HG03460 (cell line): Measurements from ENCODE around the gene LRRC8A.
"Not testable (repeated sequence)": the region's sequence is repeated elsewhere in the genome, so short reads cannot be mapped to it uniquely, and the experiment has no call there.

Experiments
- ATAC-seq: cut with Tn5 transposase; IDR thresholded peaks from one replicate; pipeline ENCODE4 v1.9.1; 2021; ENCODE audit not compliant: unreplicated experiment

Gene LRRC8A

DNA sequence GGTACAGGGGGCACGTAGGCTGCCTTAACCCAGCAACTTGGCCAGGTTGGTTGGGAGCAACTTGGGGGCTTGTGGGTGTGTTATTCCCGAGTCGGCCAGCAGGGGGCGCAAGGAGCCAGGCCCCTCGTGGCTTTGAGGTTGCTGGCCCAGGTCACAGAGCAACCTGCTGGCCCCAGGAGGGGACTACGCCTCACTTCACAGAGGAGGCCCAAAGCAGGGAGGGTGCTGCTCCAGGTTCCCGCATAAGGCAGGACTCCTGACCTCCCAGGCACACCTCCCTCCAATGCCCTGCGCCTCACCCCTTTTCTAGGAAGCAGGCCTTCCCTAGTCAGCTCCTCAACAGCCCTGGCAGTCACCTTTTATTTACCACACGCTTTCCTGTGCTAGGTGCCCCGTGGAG, 18.3 kb upstream of the LRRC8A start:
- ATAC-seq: no peak

DNA sequence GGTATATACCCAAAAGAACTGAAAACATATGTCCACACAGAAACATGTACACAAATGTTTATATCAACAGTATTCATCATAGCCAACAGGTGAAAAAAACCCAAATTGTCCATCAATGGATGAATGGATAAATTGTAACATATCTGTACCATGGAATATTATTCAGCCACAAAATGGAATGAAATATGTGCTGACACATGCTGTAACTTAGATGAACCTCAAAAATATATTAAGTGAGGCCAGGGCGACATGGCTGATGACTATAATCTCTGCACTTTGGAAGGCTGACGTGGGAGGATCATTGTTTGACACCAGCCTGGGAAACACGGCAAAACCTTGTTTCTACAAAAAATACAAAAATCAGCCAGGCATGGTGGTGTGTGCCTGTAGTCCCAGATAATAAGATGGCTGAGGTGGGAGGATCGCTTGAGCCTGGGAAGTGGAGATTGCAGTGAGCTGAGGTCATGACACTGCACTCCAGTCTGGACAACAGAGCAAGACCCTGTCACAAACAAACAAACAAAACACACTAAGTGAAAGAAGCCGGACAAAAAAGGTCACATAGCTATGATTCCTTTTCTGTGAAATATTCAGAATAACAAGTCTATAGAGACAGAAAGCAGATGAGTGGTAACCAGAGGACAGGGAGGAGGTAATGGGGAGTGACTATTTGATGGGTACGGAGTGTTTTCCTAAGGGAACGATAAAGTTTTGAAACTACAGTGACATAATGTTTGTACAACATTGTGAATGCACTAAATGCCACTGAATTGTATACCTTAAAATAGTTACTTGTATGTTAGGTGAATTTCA, 11.6 kb upstream of the LRRC8A start:
- ATAC-seq: no peak

DNA sequence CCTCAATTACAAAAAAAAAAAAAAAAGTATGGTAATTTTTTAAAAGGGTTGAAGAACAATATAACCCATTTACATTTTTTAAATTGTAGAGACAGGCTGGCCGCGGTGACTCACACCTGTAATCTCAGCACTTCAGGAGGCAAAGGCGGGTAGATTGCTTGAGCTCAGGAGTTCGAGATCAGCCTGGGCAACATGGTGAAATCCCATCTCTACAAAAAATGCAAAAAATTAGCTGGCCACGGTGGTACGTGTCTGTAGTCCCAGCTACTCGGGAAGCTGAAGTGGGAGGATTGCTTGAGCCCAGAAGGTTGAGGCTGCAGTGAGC, 11.0 kb upstream of the LRRC8A start:
- ATAC-seq: not testable (repeated sequence)

DNA sequence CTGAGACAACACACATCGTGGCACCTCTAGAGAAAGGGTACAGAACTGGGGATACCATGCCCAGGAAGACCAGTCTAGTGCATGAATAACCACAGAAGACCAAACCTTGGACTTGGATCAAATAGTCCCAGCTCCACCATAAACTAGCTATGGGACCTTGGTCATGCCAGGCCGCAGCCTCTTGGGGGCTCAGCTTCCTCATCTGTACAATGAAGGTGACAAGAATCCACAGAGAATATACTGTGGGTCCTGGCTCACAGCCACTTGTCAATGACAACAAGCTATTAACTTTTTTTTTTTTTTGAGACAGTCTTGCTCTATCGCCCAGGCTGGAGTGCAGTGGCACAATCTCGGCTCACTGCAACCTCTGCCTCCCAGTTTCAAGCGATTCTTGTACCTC, 4.1 kb upstream of the LRRC8A start:
- no peak for ATAC-seq

DNA sequence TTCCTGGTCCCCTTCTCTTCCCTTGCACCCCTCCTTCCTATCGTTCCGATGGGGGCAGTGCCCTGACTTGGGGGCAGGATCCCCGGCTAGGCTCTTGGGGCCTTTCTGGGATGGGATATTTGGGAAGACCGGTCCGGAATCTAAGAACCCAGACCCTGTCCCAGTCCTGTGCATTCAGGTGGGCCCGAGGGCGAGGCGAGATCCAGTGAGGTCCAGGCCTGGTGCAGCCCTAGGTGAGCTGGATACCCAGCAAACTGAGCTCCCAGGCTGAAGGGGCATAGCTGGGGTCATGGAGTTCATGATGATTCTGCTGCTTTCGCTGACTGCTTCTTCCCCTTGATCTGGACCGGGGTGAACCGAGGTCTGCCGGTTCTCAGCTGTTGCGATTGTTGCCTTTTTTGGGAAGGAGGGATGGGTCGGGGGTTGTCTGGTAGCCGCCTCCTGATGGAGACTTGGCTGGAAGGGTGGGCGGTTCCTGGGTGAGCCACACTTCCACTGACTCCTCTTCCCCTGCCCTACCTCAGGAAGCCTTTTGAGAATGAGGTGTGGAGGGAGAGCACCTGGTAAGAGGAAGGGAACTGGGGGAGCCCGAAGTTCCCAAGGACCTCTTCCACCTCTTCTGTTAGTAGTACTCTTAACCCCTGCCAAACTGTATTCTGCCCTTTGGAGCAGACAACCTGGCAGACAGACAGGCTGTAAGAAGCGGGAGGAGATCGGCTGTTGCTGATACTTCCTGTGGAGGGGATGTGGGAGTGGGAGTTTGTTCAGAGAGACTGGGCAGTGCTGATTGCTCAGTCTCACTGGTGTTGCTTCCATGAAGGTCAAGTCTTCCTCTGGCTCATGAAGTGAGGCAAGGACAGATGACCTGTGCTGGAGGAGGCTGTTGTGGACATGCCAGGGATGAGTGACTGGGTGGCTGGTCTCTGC, 1.0 kb downstream of the LRRC8A start:
- no peak for ATAC-seq

DNA sequence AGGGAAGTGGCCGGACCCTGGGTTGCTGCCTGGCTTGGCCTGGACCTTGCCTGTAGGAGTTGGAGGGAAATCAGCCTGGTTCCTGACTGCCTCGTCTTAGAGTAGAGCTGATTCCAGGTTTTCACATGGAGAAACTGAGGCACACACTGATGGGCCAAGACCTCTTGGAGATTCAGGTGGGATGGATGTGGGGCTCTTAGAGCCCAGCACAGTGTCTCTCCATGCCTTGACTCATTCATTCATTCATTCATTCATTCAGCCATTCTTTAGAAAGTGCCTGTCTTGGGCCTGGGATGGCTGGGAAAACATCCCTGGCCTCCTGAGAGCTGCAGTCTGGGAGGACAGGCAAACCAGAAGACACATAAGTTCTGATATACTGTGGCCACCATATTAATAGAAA, 2.2 kb downstream of the LRRC8A start:
- ATAC-seq: no peak

DNA sequence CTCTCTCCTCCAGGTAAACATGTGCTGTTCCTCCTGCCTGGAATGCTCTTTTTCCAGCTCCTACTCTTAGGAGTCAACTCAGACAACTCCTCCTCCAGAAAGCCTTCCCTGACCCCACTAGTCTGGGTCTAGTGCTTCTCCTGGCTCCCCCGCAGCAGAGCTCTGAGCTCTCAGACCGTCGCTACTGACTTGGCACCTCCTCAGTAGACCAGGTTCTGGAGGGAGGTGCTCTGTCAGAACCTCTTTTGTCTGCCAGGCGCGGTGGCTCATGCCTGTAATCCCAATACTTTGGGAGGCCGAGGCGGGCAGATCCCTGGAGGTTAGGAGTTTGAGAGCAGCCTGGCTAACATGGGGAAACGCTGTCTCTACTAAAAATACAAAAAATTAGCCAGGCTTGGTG, 3.4 kb downstream of the LRRC8A start:
- no peak for ATAC-seq

DNA sequence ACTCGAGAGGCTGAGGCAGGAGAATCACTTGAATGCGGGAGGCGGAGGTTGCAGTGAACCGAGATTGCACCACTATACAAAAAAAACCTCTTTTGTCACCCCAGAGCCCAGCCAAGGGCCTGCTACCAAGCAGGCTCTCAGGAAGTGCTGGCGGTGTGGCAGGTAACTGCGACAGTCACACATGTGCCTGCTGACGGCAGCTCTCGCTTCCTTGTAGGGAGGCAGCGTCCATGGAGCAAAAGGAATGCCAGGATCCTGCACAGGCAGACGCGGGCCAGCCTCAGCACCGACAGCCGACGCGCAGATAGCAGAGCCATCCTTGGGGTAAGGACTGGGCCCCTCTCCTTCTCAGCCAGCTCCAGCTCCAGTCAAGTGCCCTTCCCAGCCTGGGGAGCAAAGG, 3.9 kb downstream of the LRRC8A start:
- ATAC-seq: no peak

DNA sequence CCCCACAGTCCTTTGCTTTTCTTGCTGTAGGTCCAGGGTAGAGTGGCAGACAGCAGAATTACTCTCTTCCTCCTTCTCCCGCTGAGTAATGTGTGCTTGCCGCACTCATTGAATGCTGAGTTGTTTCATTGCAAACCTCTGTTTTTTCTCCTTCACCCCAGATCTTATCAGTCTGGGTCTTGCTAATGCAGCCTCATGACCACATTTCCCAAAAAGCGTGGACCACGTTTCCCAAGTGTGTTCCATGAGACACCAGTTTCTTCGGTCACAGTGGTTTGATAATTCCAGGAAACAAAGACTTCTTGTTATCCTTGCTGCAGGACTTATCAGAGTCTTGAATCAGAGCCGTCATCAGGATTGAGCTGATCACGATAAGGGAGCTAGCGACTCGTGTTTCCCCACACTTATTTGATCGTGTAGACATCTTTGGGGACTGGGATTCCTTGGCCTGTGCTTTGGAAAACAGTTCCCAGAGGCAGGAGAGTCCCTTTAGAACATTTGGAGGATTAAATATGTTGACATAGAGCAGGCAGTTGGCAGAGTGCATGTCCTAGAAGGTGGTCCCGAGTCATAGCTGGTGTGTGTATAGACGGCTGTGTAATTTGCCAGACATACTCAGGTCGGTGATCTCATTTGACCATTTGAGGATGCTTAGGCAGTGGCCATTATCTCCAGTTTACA, 4.4 kb downstream of the LRRC8A start:
- no peak for ATAC-seq

DNA sequence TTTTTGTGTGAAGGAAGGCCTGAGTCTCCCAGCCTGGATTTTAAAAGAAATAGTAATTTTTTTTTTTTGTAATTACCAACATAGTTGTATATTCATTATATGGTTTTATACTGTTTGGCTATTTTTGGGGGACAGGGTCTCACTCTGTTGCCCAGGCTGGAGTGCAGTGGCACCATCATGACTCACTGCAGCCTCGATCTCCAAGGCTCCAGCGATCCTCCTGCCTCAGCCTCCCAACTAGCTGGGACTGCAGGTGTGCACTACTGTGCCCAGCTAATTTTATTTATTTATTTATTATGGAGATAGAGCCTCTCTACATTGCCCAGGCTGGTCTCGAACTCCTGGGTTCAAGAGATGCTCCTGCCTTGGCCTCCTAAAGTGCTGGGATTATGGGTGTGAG, 5.1 kb downstream of the LRRC8A start:
- no peak for ATAC-seq

DNA sequence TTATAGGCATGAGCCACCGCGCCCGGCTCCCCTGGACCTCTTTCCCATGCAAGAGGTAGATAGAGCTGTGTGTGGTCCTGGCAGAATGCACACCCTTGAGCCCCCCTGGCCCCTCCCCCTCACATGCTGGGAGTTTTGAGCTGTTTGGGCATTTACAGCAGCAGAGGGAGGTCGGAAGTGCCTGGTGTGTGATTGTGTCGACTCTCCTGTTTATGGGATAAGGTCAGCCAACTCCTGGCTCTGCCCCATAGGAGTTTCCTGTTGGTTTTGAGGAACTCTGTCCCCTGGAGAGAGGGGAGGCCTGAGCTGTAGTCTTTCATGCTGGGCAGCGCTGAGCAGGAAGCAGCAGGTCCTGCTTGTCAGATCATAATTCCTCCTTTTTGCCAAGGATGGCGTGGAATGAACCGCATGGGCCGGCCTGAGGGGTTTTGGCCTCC, 6.0 kb downstream of the LRRC8A start:
- no peak for ATAC-seq

DNA sequence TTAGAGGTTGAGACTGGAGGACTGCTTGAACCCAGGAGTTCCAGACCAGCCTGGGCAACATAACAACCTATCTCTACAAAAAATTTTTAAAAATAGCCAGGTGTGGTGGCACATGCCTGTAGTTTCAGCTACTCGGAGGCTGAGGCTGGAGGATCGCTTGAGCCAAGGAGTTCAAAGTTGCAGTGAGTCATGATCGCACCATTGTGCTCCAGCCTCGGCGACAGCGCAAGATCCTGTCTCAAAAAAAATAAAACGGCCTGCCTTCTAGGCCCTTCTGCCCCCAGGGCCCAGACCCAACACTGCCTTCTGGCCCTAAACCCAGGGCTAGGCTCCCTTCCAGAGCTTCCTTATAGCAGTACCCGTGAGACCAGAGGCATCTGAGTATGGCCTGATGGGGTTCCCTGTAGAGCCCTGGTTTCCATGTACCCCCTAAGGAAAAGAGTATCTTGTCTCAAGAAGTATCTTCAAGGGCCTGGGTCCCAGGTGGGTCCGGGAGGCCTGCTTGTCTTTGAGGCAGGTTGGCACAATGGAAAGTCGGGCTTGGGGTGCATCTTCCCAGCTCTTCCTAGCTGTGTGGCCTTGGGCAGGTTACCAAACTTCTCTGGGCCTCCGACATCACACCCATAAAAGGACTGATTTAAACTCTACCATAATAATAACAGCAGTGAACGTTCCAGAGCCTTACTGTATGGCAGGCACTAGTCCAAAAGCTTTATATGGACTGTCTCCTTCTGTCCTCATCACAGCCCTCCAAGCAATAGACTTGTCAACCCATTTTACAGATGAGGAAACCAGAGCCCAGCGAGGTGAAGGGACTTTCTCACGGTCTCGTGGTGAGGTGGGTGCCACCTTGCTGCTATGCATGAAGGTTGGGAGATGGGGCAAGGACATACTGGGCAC, 9.6 kb downstream of the LRRC8A start:
- no peak for ATAC-seq

DNA sequence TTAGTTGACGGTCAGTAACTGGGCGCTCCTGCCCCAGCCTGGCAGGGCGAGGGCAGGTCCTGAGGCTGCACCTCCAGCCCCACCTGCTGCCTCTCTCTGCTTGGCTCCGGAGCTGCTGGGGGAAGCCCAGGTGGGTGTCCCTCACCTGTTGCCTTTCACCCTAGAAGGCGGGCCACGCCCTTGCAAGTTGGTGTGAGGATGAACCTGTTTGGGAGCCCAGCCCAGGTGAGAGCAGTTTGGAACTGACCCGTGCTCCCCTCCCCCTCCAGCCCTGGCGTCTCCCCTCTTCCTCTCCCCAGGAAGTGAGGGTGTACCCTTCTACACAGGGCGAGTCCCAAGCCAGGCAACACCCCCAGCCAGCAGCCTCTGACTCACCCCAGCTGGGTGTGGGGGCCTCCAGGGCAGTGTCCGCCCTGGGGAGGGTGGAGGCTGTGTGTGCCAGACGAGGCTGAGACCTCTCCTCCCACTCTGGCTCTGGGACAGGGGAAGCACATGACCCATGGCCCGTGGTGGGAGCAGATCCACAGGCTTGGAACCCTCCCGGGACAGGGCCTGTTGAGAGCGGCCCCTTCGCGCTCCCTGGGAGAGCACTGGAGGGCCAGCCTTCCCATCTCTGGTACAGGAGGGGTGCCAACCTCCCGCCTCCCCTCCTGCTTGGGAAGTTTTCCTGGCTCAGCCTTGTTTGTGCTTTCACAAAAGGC, 10.4 kb downstream of the LRRC8A start:
- ATAC-seq: no peak

DNA sequence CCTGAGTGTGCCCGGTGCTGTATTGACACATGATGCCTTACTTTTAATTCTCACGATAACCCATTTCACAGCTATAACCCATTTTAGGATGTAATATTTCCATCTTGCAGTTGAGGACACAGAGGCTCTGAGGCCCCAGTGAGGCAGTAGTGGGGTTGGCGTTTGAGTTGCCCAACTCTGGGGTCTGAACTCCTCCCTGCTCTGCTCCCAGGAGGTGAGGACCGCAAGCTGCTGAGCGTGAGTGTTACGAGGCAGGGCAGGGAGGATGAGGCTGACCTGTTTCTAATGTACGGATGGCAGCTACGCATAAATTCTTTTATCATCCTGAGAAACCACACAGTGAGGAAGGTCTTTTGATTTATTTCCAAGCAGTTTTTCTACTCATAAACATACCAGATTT, 11.4 kb downstream of the LRRC8A start:
- no peak for ATAC-seq

DNA sequence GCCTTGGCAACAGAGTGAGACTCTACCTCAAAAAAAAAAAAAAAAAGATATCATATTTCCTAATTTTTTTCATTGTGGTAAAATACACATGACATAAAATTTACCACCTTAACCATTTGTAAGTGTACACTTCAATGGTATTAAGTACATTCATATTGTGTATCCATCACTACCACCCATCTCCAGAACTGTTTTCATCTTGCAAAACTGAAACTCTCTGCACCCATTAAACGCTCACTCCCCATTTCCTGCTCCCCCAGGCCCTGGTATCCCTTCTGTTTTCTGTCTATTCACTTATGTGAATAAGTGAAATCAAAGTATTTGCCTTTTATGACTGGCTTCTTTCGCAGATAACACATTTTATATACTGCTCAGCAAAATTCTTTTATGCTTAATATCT, 12.8 kb downstream of the LRRC8A start:
- ATAC-seq: no peak

DNA sequence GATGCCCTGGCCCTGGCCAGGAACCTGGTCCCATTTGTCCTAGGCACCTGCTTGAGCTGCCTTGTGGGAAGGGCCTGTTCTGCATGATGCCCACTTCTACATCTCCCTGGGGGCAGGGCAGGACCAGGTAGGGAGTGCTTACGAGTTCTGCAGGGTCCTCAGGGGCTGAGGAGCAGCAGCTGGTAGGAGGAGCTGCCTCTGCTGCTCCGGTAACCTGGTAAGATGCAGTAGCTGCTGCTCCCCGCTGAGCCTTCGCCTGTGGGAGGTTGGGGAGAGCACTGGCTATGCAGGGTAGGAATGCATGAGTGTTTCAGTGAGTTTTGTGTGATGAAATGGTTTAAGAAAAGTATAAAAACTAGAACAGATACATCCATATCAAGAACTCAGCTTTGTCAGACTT, 13.6 kb downstream of the LRRC8A start:
- ATAC-seq: no peak

DNA sequence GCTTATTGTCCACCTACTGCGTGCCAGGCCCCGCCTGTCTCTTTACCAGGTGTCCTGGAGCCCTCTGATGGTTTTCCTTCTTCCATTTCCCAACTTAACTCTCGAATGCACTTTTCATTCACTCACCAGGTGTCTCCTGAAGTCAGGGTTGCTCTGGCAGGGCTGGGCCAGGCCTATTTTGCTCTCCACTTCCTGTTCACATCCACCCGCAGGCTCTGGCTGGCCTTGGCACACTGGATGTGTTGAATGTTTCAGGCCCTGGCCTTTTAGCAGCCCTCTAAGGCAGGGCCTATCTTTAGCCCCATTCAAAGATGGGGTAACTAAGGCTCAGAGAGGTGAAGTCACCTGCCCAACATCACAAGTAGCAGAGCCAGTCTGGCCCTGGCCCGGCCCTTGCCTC, 16.4 kb downstream of the LRRC8A start:
- no peak for ATAC-seq

DNA sequence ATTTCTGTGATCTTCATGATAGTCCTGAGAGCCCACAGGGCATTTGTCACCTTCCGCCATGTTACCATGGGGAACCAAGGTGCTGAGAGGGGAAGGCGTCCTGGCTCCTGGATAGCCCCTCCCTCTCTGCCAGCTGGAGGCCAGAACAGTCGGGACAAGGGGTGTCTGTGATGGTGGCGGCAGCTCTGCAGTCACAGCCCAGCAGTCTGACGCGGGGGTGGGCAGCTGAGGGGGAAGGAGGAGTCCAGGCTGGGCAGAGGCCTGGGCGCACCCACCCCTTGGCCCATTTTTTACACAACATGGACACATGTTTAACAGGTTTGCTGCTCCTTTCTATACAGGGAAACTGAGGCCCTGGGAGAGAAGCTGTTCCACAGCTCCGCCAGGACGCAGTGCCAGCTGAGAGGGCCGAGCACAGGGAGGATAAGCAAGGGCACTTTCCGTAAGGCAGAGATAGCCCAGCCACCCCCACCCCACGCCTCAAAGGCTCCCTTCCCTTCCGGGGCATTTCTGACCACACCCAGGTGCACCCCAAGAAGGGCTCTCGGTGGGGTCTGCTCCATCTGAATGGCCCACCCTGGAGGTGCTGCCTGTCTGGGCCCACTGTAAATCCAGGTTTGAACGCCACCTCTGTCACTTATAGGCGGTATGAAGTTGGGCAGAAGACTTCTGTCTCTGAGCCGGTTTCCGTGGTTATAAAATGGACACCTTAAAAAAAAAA, 17.1 kb downstream of the LRRC8A start:
- no peak for ATAC-seq

DNA sequence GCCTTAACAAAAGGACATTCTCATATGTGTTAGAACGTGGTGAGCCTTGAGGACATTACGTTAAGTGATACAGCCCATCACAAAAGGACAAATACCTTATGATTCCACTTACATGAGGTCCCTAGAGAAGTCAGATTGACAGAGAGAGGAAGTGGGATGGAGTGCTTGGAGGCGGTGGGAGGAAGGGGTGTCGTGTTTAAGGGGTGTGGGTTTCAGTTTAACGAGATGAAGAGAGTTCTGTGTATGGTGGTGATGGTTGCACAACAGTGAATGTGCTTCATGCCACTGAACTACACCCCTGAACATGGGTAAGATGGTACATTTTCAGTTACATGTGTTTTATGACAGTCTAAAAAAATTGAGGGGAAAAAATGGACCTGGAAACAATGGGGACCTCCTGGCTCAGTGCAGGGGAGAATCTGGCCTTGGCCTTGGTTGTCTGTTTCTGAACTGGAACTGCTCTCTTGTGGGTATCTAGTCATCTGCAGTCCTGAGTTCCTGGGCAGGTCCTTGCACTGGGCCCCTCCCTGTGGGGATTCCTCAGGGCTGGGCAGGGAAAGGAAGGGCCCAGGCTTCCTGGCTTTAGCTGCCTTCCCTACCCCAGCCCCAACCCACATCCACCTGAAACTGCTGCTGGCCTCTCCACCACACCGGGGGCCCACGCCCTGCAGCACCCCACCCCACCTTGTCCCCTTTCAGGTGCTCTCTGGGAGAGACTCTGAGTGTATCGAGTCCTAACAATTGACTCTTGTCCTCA, 17.8 kb downstream of the LRRC8A start:
- ATAC-seq: no peak
